ENCODE data around the gene ADCYAP1R1. TPM values are rescaled to one million over a fixed set of nuclear protein-coding genes. Genes with fewer than 3 reads are reported as not detected.

The ADCYAP1R1 gene
- total RNA-seq, 1 donor from 2014 or later = 12.0 TPM

DNA sequence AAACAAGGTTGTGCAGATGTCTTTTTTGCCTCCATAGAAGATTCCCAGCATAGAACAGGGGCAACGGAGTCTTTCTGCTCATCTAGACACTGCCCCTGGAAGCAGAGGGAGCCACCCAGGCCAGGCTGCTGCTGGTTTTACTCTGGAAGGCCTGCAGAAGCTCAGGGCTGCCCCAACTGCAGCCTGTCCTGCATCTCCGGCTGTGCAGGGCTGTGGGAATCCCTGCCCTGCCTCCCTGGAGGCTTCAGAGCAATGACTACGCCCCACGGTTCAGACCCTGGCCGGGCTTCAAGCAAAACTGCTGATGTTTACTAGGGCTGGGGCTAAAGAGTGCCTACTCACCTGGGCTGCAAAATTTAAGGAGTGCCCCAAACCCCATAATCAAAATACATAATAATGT is 44.5 kb upstream of the ADCYAP1R1 start:
- DNase-seq (ENCODE audit: extremely low spot score in 2 of 2) = no peak
- Histone ChIP-seq H3K27ac (no peak overlapping the region), H3K9me3 (no peaks in the 10 kb centered on the region), H3K4me1 (no peaks in the 10 kb centered on the region), H3K36me3 (no peaks in the 10 kb centered on the region), H3K27me3 (no peaks in the 10 kb centered on the region), H3K4me3 (no peak overlapping the region)
- intact Hi-C loops (cut with DNase I) = no loop called here
- TF ChIP-seq POLR2AphosphoS5 (IDR thresholded peaks at IDR 0.05; ENCODE audit: insufficient read depth in 1 of 2, low read depth in 1 of 2) = no peak
- no peak for TF ChIP-seq POLR2A (IDR thresholded peaks at IDR 0.05)
- TF ChIP-seq, protein P1, sequence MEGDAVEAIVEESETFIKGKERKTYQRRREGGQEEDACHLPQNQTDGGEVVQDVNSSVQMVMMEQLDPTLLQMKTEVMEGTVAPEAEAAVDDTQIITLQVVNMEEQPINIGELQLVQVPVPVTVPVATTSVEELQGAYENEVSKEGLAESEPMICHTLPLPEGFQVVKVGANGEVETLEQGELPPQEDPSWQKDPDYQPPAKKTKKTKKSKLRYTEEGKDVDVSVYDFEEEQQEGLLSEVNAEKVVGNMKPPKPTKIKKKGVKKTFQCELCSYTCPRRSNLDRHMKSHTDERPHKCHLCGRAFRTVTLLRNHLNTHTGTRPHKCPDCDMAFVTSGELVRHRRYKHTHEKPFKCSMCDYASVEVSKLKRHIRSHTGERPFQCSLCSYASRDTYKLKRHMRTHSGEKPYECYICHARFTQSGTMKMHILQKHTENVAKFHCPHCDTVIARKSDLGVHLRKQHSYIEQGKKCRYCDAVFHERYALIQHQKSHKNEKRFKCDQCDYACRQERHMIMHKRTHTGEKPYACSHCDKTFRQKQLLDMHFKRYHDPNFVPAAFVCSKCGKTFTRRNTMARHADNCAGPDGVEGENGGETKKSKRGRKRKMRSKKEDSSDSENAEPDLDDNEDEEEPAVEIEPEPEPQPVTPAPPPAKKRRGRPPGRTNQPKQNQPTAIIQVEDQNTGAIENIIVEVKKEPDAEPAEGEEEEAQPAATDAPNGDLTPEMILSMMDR (IDR thresholded peaks at IDR 0.05) = no peak

DNA sequence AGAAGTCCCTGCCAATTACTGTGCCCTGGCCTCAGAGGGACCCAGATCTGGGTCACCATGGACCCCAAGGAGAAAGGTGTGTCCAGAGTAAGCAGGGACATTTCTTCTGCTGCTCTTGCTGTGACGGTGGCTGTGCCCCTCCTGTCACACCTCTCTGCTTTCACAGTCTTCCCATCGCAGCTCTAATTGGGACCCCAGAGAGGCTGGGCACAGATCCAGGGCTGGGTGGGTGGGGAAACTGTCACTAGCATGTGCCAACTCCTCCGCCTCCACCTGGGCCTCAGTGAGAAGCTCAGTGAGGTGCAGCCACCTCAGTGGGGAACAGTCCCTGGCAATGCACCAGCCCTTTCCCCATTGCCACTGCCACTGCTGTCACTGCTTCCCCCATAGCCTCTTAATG is 37.3 kb upstream of the ADCYAP1R1 start:
- Histone ChIP-seq H3K27me3 (no peaks in the 10 kb centered on the region), H3K9me3 (no peaks in the 10 kb centered on the region), H3K27ac (no peak overlapping the region), H3K36me3 (no peaks in the 10 kb centered on the region), H3K4me1 (peaks cover 9% of the 10 kb centered on the region), H3K4me3 (no peak overlapping the region)
- intact Hi-C loops (cut with DNase I) = no loop called here
- DNase-seq (ENCODE audit: extremely low spot score in 2 of 2) = no peak
- no peak for TF ChIP-seq POLR2AphosphoS5 (IDR thresholded peaks at IDR 0.05; ENCODE audit: insufficient read depth in 1 of 2, low read depth in 1 of 2)
- TF ChIP-seq POLR2A (IDR thresholded peaks at IDR 0.05) = no peak
- TF ChIP-seq, protein P1 (IDR thresholded peaks at IDR 0.05) = no peak

DNA sequence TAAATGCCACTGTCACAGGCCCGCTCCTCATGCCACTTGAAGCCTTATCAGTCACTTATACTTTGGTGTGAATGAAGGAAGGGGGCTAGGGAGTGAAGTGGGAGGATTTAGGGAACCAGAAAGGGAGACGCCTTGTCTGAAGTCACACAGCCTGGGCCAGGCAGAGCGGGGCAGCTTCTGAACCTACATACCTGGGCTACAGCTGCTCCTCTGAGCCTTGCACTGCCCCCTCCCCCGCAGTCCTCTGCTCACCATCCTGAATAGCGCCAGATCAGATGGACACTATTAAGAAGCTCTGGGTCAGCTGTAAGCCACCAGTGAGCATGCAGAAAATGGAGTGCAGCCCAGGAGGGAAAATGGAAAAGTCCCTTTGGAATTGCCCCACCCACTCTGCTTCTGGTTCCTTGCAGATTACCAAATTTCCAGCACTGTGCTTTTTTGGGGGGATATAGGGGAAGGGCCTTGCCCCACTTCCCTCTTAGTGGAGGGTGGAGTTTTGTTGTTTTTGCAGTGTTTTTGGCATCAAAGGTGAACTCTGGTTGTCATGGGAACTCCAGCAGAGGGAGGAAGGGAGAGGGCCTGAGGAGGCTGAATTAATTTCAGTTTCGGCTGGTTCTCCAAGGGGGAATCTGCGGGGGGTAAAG is 35.0 kb upstream of the ADCYAP1R1 start:
- H3K36me3 ChIP-seq = no peaks in the 10 kb centered on the region
- H3K4me1 ChIP-seq = peaks cover 9% of the 10 kb centered on the region
- no peaks in the 10 kb centered on the region for H3K9me3 ChIP-seq
- no peak for TF ChIP-seq POLR2AphosphoS5 (IDR thresholded peaks at IDR 0.05; ENCODE audit: insufficient read depth in 1 of 2, low read depth in 1 of 2)
- H3K27ac ChIP-seq = no peak overlapping the region
- intact Hi-C loops (cut with DNase I) = no loop called here
- DNase-seq (ENCODE audit: extremely low spot score in 2 of 2) = no peak
- no peak overlapping the region for H3K4me3 ChIP-seq
- H3K27me3 ChIP-seq = no peaks in the 10 kb centered on the region

DNA sequence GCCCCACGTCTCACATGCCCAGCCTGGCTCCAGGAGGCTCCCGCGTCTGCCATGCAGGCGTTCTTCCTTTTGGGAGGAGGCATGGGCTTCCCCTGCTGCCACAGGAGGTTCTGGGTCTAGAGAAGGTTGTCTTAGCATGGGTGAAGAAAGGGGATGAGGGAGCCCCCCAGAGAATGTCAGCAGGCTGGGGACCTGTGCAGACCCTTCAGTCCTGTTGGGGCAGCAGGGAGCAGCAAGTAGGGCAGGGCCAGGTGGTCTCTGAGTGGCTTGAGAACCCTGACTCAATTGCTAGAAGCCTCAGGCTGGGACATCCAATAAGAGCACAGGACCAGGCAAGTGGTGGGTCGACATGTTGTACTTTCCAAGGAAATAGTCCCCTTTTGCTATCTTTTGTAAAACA is 34.4 kb upstream of the ADCYAP1R1 start:
- intact Hi-C loops (cut with DNase I) = no loop called here
- Histone ChIP-seq H3K4me3 (no peak overlapping the region), H3K36me3 (no peaks in the 10 kb centered on the region), H3K9me3 (no peaks in the 10 kb centered on the region), H3K27ac (no peak overlapping the region), H3K4me1 (peaks cover 9% of the 10 kb centered on the region), H3K27me3 (no peaks in the 10 kb centered on the region)
- no peak for DNase-seq (ENCODE audit: extremely low spot score in 2 of 2)
- TF ChIP-seq, protein P1 (IDR thresholded peaks at IDR 0.05) = no peak
- no peak for TF ChIP-seq POLR2A (IDR thresholded peaks at IDR 0.05)
- TF ChIP-seq POLR2AphosphoS5 (IDR thresholded peaks at IDR 0.05; ENCODE audit: insufficient read depth in 1 of 2, low read depth in 1 of 2) = no peak

DNA sequence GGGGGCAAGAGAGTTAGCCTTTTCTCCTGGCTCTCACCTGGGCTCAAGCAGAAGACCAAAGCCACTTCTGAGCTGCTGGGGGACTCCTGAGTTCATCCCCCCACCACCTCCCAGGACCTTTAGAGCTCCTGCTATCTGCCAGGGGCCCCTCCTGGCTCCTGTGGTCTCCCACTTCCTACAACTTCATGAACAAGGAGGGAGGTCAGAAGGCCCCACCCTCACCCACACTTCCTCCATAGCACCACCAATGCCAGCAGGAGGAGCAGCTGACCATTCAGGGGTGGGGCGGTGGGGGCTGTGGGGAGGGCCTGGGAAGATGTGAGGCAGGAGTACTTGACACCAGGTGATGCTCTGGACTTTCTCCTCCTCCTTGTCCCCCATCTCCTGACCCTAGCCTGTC is 32.6 kb upstream of the ADCYAP1R1 start:
- Histone ChIP-seq H3K4me3 (no peak overlapping the region), H3K27me3 (no peaks in the 10 kb centered on the region), H3K4me1 (peaks cover 9% of the 10 kb centered on the region), H3K27ac (no peak overlapping the region), H3K36me3 (no peaks in the 10 kb centered on the region), H3K9me3 (no peaks in the 10 kb centered on the region)
- TF ChIP-seq POLR2A (IDR thresholded peaks at IDR 0.05) (no peak), POLR2AphosphoS5 (IDR thresholded peaks at IDR 0.05; ENCODE audit: insufficient read depth in 1 of 2, low read depth in 1 of 2) (no peak)
- TF ChIP-seq, protein P1 (IDR thresholded peaks at IDR 0.05) = no peak
- intact Hi-C loops (cut with DNase I) = no loop called here
- DNase-seq (ENCODE audit: extremely low spot score in 2 of 2) = no peak
